Effector memory CD4-positive, alpha-beta T cell (primary cell): ENCODE measurements around the gene TBL1X.

Experiments used
- DNase-seq, 3 donors: peaks; one replicate each; pipeline ENCODE4 v3.0.0-alpha.2; 2020
- H3K27ac ChIP-seq: 2 replicates; pipeline ENCODE4 v1.7.0; 2013; ENCODE audit warnings: mild to moderate bottlenecking, low read length, moderate library complexity; ENCODE audit not compliant: insufficient read depth, poor library complexity, severe bottlenecking
- H3K27me3 ChIP-seq: replicated peaks from 2 replicates; pipeline ENCODE4 v1.7.0; 2013; ENCODE audit warnings: mild to moderate bottlenecking, low read length; ENCODE audit not compliant: insufficient read depth, control insufficient read depth, poor library complexity, severe bottlenecking
- H3K36me3 ChIP-seq: 2 replicates; pipeline ENCODE4 v1.7.0; 2013; ENCODE audit warnings: mild to moderate bottlenecking, low read length, moderate library complexity; ENCODE audit not compliant: control insufficient read depth, insufficient read depth
- H3K4me1 ChIP-seq: 2 replicates; pipeline ENCODE4 v1.7.0; 2013; ENCODE audit warnings: low read length, mild to moderate bottlenecking; ENCODE audit not compliant: control insufficient read depth, insufficient read depth, poor library complexity, severe bottlenecking
- H3K4me3 ChIP-seq: 2 replicates; pipeline ENCODE4 v1.7.0; 2013; ENCODE audit warnings: low read length, low read depth, mild to moderate bottlenecking; ENCODE audit not compliant: insufficient read depth, poor library complexity, severe bottlenecking
- H3K9me3 ChIP-seq: 2 replicates; pipeline ENCODE4 v1.7.0; 2013; ENCODE audit warnings: mild to moderate bottlenecking, low read length, moderate library complexity; ENCODE audit not compliant: control insufficient read depth

The TBL1X gene

GRCh38 chrX:9634551-9634950 lies 169.7 kb downstream of the TBL1X start:
- Histone ChIP-seq H3K4me1 (no peaks in the 10 kb centered on the region), H3K9me3 (no peaks in the 10 kb centered on the region), H3K27ac (no peak overlapping the region), H3K27me3 (no peaks in the 10 kb centered on the region), H3K36me3 (no peaks in the 10 kb centered on the region), H3K4me3 (no peak overlapping the region)
- no peak for DNase-seq

GRCh38 chrX:9635368-9635767 lies 170.5 kb downstream of the TBL1X start:
- no peak for DNase-seq
- Histone ChIP-seq H3K9me3 (no peaks in the 10 kb centered on the region), H3K36me3 (no peaks in the 10 kb centered on the region), H3K4me1 (no peaks in the 10 kb centered on the region), H3K27me3 (no peaks in the 10 kb centered on the region), H3K27ac (no peak overlapping the region), H3K4me3 (no peak overlapping the region)

GRCh38 chrX:9635803-9636202 lies 170.9 kb downstream of the TBL1X start:
- DNase-seq = no peak
- H3K36me3 ChIP-seq = no peaks in the 10 kb centered on the region

GRCh38 chrX:9638871-9639270 lies 174.0 kb downstream of the TBL1X start:
- no peaks in the 10 kb centered on the region for H3K4me1 ChIP-seq
- no peaks in the 10 kb centered on the region for H3K9me3 ChIP-seq
- no peaks in the 10 kb centered on the region for H3K27me3 ChIP-seq
- H3K27ac ChIP-seq = no peak overlapping the region
- no peaks in the 10 kb centered on the region for H3K36me3 ChIP-seq
- no peak overlapping the region for H3K4me3 ChIP-seq
- no peak for DNase-seq

More at GRCh38 chrX:9635803-9636202, 170.9 kb downstream of the TBL1X start:
- Histone ChIP-seq H3K4me1 (no peaks in the 10 kb centered on the region), H3K27me3 (no peaks in the 10 kb centered on the region), H3K4me3 (no peak overlapping the region), H3K9me3 (no peaks in the 10 kb centered on the region), H3K27ac (no peak overlapping the region)

- H3K4me1 ChIP-seq = no peaks in the 10 kb centered on the region
- H3K27ac ChIP-seq = no peak overlapping the region
- no peaks in the 10 kb centered on the region for H3K27me3 ChIP-seq
- no peaks in the 10 kb centered on the region for H3K36me3 ChIP-seq
- H3K4me3 ChIP-seq = no peak overlapping the region
- no peaks in the 10 kb centered on the region for H3K9me3 ChIP-seq
- DNase-seq = no peak
These were observed 177.6 kb downstream of the TBL1X start for GRCh38 chrX:9642270-9642995.

- DNase-seq = no peak
- Histone ChIP-seq H3K4me3 (no peak overlapping the region), H3K4me1 (no peaks in the 10 kb centered on the region), H3K27me3 (no peaks in the 10 kb centered on the region), H3K36me3 (no peaks in the 10 kb centered on the region), H3K9me3 (no peaks in the 10 kb centered on the region), H3K27ac (no peak overlapping the region)
These were observed 178.9 kb downstream of the TBL1X start for GRCh38 chrX:9643807-9644206.

- DNase-seq = peak; percentile 2 to 24 (median 9)
- H3K36me3 ChIP-seq = no peaks in the 10 kb centered on the region
- no peak overlapping the region for H3K27ac ChIP-seq
These were observed 179.5 kb downstream of the TBL1X start for GRCh38 chrX:9644335-9644734.

GRCh38 chrX:9646471-9647224 lies 181.8 kb downstream of the TBL1X start:
- H3K27me3 ChIP-seq = no peaks in the 10 kb centered on the region
- no peaks in the 10 kb centered on the region for H3K4me1 ChIP-seq
- no peaks in the 10 kb centered on the region for H3K36me3 ChIP-seq
- no peak overlapping the region for H3K27ac ChIP-seq
- no peaks in the 10 kb centered on the region for H3K9me3 ChIP-seq
- no peak overlapping the region for H3K4me3 ChIP-seq
- DNase-seq = no peak

More at GRCh38 chrX:9644335-9644734, 179.5 kb downstream of the TBL1X start:
- Histone ChIP-seq H3K4me1 (no peaks in the 10 kb centered on the region), H3K27me3 (no peaks in the 10 kb centered on the region), H3K4me3 (no peak overlapping the region), H3K9me3 (no peaks in the 10 kb centered on the region)

- Histone ChIP-seq H3K9me3 (no peaks in the 10 kb centered on the region), H3K27me3 (no peaks in the 10 kb centered on the region), H3K4me1 (no peaks in the 10 kb centered on the region), H3K4me3 (no peak overlapping the region), H3K27ac (no peak overlapping the region), H3K36me3 (no peaks in the 10 kb centered on the region)
- no peak for DNase-seq
These were observed 182.6 kb downstream of the TBL1X start for GRCh38 chrX:9647431-9647830.

- no peaks in the 10 kb centered on the region for H3K4me1 ChIP-seq
- H3K9me3 ChIP-seq = no peaks in the 10 kb centered on the region
- H3K36me3 ChIP-seq = peaks cover 5% of the 10 kb centered on the region
- no peak overlapping the region for H3K27ac ChIP-seq
- H3K27me3 ChIP-seq = no peaks in the 10 kb centered on the region
- no peak for DNase-seq
- no peak overlapping the region for H3K4me3 ChIP-seq
These were observed 185.2 kb downstream of the TBL1X start for GRCh38 chrX:9650091-9650490.
